ELR (cell line): ENCODE results near the gene NIF3L1.
"Not testable (repeated sequence)": the region's sequence is repeated elsewhere in the genome, so short reads cannot be mapped to it uniquely, and the experiment has no call there.

Experiments
- DNase-seq: peaks from one replicate; pipeline ENCODE4 v3.0.0-alpha.2; 2015; ENCODE audit warnings: low read depth

The NIF3L1 gene

DNA sequence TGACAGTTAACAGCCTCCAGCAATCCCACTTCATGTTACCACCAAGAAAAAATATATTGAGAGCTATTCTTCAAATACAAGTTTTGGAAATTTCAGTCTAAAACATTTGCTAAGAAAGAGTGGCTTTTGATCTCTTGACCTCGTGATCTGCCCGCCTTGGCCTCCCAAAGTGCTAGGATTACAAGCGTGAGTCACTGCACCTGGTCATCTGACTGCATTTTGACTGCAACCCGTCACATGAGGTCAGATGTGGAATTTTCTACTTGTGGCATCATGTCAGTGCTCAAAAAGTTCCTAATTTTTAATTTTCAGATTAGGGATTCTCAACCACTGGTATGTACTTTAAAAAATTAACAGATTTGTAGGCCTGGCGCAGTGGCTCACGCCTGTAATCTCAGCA lies 15.6 kb upstream of the NIF3L1 start:
- DNase-seq: no peak

DNA sequence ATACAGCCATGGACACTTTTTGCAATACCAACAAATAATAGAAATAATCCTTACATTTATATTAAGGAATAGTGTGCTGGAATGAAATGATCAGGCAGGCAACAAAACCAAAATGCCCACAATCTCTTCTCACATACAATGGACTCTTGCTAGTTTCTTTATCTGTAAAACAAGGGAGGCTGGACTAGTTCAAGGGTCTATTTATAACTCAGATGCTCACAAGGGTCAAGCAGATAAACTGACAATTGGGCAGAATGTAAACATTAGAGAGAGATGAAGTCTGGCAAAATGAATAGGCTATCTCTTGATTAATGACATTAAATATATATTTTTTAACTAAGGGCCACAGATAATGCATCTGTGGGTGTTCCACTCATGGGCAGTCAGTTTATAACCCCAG lies 11.7 kb upstream of the NIF3L1 start:
- no peak for DNase-seq

DNA sequence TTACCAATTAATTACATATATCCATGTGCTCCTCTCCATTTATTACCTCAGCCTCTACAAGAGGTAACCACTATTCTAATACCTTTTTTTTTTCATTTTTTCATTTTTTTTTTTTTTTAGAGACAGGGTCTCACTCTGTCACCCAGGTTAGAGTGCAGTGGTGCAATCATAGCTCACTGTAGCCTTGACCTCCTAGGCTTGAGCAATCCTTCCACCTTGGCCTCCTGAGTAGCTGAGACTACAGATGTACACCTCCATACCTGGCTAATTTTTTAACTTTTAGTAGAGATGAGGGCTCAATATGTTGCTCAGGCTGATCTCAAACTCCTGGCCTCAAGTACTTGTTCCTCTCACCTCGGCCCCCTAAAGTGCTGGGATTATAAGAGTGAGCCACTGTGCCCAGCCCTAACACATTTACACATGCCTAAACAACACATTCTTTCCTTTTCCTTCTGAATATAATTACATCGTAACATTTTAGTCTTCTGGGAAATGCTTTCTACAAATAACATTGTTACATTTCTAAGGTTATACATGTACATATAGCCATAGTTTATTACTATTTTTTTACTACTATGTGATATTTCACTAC lies 10.8 kb upstream of the NIF3L1 start:
- DNase-seq: no peak

DNA sequence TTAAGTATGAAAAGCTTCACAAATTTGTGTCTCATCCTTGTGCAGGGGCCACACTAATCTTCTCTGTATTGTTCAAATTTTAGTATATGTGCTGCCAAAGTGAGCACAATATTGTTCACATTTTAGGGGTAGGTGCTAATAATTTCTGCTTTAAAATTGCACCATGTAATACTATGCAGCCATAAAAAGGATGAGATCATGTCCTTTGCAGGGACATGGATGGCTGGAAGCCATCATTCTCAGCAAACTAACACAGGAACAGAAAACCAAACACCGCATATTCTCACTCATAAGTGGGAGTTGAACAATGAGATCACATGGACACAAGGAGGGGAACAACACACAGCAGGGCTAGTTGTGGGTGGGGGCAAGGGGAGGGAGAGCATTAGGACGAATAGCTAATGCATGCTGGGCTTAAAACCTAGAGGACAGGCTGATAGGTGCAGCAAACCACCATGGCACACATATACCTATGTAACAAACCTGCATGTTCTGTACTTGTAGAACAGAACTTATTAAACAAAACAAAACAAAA lies 7.4 kb upstream of the NIF3L1 start:
- DNase-seq: not testable (repeated sequence)

DNA sequence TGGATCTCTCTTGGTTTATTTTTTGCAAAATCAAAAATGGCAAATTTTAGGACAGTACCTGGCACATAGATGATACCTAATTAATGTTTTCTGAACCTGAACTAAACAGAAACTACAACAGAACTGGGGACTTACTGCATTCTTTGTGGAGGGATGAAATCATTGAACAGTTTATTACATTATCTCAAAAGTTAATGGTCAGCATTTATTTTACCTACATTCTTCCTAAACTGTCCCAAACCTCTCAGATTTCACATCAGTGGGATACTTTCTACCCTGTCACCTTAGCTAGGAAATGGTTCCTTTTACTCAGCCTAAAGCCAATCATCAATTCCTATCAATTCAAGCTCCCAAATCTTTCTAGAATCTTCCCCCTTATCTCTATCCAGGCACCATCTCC lies 10.3 kb downstream of the NIF3L1 start:
- DNase-seq: no peak

DNA sequence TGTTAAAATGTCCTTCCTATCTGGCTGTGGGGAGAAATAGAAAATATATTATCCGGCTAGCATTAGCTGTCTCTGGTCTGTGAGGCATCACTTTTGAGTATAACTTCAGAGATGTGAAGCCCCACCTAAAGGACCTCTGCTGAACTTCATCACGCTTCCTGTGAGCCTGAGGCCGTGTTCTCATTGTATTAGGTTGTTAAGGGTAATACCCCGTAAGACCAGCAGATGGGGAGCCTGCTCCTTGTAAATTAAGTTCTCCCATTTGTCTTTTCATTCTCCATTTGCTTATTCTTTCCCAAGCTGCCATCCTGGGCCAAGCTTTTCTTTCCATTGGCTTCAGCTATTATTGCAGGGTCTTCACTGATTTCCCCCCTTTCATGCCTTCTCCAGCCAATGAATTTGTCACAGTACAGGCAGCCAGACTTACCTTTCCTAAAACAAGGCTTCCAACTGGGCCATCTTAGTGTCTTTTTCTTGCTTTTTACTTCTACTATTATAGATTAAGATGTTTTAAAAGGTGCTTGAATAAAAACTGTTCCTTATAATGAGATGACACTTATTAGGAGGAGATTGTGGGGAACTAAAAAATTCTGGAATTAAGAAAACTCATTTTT lies 12.4 kb downstream of the NIF3L1 start:
- peak; percentile 97 for DNase-seq

DNA sequence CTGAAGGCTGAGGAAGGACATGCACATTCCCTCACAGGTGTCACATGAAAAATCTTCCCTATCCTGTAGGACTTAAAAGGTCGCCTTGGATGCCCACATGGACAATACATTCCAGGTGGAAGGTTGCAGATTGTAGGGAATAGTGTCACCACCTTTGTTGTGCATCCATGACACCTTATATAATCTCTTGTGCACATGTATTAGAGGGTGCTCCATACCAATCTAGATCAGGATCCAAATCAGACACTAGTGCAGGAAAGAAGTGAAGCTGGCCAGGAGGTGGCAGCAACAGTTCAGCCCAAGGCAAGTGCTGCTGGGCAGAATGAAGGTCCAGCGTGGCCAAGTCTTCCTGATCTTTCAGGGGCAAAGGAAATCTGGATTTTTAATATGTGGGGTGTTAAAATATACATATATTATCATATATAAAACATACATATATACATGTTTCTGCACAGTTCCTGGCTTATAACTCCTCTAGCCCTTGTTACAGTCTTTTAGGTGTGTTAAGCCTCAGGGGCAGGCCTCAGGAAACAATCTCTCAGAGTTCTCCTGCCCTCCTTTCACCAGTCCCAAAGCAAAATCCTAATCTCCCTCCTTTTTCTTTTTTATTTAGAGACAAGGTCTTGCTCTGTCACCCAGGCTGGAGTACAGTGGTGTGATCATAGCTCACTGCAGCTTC lies 16.6 kb downstream of the NIF3L1 start:
- DNase-seq: peak; percentile 79

DNA sequence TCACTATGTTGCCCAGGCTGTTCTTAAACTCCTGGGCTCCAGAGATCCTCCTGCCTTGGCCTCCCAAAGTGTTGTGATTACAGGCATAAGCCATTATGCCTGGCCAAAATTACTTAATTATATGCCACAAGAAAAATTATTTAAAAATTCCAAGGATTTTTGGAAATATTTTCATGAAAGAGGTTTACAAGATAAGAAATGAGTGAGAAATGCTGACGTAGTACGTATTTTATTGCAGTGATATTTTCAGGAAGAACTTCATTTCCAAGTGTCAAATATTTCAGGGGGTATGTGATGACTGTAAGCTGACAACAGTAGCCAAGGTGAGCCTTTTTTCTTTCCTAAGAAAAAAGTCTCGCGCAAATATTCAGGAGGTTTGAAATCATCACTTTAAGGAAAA lies 20.8 kb downstream of the NIF3L1 start:
- DNase-seq: no peak

DNA sequence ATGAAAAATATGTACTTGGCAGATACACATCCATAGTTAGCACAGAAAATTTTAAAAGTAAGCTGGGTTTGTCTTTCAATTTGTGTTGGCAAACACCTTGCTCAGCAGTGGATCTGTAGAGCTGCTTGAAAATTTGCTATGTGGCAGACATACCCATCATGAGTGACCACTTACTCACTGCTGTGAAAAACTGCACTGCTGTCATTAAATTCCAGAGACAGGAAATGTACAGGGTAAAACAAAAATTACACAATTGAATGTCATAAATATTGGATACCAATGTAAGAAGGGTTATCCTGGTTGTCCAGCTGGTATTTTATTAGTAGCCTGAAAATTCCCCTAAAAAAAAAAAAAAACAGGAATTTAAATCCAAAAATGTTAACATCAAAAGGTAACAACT lies 24.5 kb downstream of the NIF3L1 start:
- peak; percentile 75 for DNase-seq

DNA sequence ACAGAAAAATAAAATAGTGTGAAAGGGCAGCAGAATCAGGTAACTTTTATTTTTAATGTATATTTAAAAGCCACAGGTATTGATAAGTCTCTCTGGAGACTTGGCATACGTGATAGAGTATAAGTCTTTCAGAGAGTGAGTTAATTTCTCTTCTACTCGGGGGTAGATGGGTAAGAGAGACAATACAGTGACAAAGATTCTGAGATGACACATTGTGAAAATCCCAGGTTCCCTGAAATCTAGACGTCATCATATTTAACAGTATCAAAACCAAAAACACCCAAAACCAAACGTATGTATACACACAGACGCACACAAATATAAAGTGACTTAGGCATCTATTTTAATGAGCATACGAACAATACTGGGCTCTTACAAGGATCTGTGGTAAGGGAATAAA lies 33.3 kb downstream of the NIF3L1 start:
- DNase-seq: no peak

DNA sequence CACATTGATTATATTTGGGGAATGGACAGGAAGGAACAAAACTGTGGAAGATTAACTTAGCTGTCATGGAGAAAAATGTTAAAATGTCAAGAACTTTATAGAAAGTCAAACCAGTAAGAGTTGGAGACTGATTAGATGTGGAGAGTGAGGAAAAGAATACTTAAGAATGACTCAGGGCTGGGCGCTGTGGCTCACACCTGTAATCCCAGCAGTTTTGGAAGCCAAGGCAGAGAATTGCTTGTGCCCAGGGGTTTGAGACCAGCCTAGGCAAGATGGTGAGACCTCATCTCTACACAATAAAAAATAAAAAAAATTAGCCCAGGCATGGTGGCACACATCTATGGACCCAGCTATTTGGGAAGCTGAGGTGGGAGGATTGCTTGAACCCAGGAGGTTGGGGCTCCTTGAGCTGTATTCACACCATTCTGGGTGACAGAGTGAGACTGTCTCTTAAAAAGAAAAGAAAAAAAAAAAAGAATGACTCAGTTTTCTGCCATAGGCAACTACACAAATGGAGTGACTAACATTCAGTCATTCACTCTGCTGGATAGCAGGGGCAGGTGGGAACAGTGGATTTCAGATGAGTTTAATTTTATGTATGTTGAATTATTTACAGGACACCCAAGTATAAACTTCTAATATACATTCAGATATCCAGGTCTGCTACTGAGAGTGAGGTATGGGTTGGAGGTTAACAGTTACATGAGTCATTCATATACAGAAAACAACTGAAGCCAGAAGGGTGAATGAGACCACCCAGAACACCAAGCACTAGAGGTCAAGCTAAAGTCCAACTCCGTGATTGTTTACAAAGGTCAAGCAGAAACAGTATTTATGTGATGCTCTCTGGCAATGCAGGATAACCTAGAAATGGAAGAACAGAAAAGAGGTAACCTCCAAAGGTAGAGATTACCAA lies 40.4 kb downstream of the NIF3L1 start:
- DNase-seq: peak; percentile 75

DNA sequence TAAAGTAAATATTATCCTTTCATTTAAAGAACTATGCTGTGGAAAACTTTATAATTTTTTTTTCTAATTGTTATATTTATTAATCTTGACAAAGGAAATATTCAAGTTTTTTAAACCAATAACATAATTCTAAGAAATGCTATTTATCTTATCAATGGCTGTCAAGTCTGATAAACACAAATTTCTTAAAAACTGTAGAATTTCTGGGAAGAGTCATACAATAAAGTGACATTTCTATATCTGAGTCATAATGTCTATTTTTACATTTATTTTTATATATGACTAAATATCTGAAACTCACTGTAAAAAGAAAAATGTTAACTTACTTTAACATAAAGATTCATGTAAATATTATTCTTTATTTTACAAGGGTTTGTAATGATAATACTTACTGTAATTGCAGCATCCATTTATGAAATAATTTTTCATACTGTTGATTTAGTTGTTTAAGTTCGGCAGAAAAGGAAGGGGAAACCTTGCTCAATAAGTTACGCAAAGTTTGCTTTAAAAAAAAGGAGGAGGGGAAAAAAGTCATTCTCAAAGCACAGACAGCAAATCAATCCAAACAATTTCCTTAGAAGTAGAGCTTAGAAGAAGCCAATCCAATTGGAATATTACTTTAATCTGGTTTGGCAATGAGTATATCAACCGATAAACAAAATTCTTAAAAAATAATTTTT lies 41.9 kb downstream of the NIF3L1 start:
- no peak for DNase-seq

DNA sequence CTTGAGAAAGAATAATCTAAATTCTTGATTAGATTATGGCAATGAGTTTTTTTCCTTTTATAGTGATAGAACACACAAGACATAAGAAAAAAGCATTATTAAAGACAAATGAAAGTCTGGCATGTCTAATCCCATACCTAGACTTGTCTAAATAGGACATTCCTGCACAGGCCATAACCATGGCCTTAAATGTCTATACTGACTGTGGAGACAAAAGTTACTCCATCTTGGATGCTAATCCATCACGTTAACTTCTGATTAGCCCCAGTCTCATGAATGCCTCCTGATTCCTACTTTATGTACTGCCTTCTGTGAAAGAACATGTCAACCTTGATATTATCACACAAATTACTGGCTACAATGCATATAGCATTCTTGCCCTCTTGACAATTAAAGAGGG lies 50.7 kb downstream of the NIF3L1 start:
- no peak for DNase-seq

DNA sequence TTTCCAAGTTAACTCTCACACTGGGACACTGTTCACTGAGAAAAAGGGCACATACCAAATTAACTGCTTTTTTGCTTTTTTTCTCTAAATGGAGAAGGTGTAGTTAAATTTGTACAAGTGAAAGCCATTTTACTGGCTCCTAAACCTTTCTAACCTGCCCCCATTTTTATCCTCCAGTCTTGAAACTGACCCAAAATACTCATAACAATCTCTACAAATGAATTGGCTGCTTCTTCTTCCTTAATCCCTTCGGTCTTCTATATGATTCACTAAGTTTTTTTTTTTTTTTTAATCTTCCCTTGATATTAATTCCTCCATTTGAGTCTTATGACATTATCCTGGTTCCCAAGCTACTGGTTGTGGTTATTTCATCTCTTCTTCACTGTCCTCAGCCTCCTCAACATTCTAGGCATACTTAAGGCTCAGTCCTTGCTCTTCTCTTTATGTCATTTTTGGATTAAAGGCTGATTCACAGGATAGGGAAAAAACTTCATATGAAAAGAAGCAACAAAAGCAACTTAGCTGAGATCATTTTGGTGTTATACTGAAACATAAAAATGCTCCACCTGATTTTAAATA lies 54.4 kb downstream of the NIF3L1 start:
- no peak for DNase-seq

DNA sequence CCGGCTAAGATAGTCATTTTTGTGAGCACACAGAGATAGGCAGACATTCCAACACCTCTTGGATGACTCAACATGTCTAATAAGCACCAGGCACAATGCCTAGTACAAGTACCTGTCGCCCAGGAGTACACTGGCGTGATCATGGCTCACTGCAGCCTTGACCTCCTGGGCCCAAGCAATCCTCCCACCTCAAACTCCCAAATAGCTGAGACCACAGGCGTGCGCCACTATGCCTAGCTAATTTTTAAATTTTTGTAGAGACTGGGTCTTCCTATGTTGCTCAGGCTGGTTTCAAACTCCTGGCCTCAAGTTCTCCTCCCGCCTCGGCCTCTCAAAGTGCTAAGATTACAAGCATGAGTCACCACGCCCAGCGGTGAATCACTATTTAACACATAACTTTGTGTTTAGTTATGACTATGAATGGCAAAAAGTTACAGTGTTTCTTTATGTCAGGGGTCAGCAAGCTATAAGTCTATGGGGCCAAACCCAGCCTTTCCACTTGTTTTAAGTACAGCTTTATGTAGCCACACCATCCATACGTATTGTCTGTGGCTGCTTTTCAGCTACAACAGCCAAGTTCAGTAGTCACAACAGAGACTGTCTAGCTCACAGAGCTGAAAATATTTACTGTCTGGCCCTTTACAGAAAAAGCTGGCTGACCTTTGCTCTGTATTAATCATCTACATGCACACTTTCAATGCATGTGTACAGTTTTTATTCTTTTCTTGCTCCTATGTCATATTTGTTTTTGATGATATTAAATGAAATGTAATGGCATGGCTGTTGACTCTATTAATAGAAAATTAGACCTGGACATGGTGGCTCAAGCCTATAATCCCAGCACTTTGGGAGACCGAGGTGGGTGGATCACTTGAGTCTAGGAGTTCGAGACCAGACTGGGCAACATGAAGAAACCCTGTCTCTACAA lies 55.6 kb downstream of the NIF3L1 start:
- peak; percentile 97 for DNase-seq

DNA sequence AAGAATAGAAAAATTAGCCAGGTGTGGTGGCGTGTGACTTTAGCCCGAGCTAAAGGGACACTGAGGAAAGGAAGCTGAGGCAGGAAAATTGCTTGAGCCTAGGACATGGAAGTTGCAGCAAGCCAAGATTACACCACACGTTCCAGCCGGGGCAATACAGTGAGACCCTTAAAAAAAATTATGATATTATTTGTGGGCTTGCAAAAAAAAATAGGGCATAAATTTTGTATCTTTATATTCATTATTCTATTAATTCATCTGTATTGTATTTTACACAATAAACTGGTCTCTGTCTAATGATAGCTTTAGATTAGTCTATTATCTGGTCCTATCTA lies 56.2 kb downstream of the NIF3L1 start:
- DNase-seq: no peak

DNA sequence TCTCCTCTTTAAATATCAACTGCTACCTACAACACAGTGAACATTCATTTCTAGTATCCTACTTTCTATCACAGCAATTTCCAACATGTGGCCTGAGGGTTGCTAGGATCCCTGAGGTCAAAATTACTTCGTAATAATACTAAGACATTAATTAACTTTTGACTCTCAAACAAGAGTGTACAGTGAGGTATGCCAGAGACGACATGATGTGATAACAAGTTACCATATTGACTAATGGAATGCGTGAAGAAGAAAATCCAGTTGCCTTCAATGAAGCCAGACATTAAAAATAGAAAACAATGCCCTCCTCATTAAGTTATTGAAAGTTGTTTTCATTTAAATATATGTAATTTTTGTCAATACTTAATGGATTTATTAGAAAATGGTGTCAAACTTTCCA lies 61.2 kb downstream of the NIF3L1 start:
- DNase-seq: no peak
